ENCODE results near the gene ERMP1.

- TF ChIP-seq POLR2A (IDR thresholded peaks at IDR 0.05; ENCODE audit: low read depth, low read length) (no peak), SP1 (IDR thresholded peaks at IDR 0.05; ENCODE audit: low read depth, low read length) (no peak), EP300 (IDR thresholded peaks at IDR 0.05; ENCODE audit: borderline replicate concordance in 1 of 2, control insufficient read depth in 1 of 2, low read depth in 2 of 2, low read length in 2 of 2) (no peak), SREBF2 (IDR thresholded peaks at IDR 0.05; ENCODE audit: low read length) (no peak), REST (IDR thresholded peaks at IDR 0.05; ENCODE audit: low read depth, low read length) (no peak), ZNF274 (IDR thresholded peaks at IDR 0.05; ENCODE audit: insufficient read depth, insufficient read length) (no peak), CTCF (IDR thresholded peaks at IDR 0.05 in 2 of 3, conservative IDR thresholded peaks at IDR 0.05 in 1 of 3; ENCODE audit: control insufficient read depth in 2 of 3, extremely low read depth in 1 of 3, insufficient read depth in 1 of 3, low read depth in 3 of 3, low read length in 3 of 3) (no peak), MAX (IDR thresholded peaks at IDR 0.05; ENCODE audit: low read depth, low read length) (no peak)
Measured at GRCh38 chr9:5840788-5841187, 7.9 kb upstream of the ERMP1 start.

Measured in GM12878 (cell line).